HG03439 (cell line): Measurements from ENCODE around the gene COG5.
"Not testable (repeated sequence)": the region's sequence is repeated elsewhere in the genome, so short reads cannot be mapped to it uniquely, and the experiment has no call there.

ENCODE experiments used
- ATAC-seq: cut with Tn5 transposase; IDR thresholded peaks from one replicate; pipeline ENCODE4 v1.9.1; 2021; ENCODE audit warnings: mild to moderate bottlenecking, moderate library complexity; ENCODE audit not compliant: unreplicated experiment

COG5 gene

DNA sequence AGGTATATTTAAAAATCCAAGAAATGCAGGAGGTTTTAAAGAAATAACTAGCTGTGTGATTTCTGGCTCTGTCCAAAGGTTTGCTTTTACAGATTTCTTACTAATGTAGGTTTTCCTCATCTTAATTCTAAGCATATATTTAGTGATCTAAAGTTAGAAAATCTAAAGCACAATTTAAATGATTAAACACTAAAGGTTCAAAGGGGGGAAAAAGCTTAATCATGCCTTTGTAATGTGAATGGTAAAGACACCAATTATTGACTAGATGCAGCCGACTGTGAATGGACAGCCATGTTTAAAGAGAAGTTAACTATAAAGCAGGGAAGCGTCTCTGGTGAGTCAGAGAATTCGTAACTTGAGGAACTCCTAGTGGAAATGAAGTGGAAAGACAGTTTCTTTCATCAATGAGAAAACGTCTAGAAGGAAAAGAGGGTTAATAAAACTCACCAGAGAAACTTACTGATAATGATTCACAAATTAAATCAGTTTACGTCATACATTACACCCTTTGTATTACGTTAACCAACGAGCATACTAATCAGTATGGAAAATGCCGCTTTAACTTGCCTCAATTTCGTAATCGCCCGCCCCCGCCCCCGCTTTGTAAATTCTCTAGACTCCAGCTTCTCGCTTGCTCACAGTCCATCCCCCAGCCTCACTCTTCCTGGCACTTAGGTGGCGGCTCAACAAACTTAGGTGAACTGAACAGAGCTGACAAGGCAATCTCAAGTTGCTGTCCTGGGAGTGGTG, 396.1 kb downstream of the COG5 start:
- ATAC-seq: no peak

DNA sequence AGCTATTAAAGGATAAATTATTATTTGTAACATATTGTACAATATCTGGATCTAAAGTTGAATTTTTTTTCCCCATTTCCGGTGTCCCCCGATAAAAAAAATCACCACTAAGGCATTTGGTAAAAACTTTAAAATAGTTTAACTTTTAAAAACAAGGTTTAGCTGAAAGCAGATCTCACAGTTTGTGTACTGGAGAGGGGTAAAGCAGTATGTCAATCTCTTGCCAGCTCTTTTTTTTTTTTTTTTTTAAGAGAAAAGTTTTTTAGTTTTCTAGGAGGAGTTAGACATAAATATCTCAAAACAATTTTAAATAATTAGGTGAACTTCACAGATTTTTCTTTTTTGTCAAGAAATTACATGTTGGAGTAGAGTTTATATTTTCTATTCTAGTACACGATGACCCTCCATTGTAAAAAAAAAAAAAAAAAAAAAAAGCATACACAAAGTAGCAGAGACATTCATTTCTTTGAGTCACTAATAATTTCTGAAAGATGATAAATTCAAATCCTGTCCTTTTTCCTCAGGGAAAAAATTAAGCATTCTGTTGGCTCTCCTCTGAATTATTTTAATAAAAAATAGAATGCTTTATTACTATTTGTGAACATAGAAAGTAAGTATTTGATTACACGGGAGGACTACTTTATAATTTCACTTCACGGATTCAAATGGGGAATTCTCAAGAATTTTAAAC, 396.8 kb downstream of the COG5 start:
- ATAC-seq: no peak

DNA sequence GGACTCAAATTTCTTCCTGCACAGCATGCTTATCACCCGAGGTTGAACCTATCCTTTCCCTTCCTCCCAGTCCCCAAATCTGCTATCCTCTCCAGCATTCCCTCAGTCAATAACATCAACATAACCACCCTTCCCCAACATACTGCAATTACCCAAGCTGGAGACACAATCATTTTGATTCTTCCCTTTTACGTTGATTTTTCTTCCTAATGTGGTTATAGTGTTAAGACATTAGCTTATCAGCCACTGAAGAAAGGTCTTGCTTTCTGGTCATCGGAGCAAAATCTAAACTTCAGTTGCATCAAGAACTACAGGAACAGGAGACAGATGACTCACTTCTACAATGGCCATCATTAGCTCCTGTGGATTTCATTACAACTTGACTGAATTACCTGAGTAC, 398.4 kb downstream of the COG5 start:
- no peak for ATAC-seq

DNA sequence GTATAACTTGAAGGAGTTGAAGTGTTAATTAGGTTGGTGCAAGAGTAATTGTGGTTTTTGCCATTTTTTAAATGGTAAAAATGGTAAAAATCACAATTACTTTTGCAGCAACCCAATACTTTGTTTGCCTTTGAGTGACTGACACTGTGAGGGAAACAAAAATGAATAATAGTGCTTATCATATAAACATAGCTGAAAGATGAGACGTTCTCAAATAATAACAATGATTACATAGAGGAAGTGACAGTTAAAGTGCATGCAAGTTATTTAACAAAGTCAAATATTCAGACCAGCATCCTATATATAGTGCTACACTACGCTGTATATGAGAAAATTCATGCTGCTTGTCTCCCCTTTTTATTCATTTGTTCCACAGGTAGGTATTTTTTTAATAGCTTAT, 399.6 kb downstream of the COG5 start:
- no peak for ATAC-seq

DNA sequence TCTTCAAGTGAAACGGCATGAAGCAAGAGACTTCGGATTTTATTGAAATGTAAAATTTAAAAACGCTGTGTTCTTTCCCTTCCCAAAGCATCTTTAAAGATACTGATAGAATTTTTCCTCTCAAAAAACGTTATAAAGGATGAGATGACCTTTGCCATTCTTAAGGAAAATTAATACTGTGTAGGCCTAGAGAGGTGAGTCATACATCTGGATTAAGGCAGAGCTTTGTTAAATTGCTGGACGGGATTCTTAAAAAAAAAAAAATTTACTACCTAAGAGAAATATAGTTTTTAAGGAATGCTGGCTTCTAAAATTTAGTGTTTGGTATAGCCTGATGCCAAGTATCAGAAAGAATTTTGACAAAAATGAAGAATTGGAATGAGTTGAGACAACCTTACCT, 401.2 kb downstream of the COG5 start:
- no peak for ATAC-seq

DNA sequence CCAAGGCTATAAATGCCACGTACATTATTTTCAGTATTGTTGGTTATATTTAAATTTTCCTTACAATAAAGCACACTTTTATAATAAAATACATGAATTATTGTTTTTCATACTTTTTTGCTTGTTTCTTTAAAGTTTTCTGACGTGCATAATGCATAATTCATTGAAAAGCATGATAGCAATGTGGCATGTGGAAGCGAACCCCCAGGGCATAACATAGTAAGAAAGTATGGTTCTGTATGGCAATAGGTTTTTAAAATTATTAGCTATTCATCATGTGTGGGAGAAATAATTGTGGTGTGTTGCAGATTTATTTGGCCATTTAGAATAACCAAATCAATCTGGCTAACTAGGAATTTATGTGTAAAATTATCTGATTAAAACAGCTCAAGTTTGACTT, 402.3 kb downstream of the COG5 start:
- ATAC-seq: no peak

DNA sequence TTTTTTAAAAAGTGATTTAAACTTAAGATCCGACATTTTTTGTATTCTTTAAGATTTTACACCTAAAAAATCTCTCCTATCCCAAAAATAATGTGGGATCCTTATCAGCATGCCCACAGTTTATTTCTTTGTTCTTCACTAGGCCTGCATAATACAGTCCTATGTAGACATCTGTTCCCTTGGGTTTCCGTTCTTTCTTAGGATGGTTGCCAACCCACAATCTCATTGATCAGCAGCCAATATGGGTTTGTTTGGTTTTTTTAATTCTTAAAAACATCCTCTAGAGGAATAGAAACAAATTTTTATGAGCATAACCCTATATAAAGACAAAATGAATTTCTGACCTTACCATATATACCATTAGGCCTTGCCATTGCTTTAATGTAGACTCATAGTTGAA, 403.3 kb downstream of the COG5 start:
- ATAC-seq: no peak

DNA sequence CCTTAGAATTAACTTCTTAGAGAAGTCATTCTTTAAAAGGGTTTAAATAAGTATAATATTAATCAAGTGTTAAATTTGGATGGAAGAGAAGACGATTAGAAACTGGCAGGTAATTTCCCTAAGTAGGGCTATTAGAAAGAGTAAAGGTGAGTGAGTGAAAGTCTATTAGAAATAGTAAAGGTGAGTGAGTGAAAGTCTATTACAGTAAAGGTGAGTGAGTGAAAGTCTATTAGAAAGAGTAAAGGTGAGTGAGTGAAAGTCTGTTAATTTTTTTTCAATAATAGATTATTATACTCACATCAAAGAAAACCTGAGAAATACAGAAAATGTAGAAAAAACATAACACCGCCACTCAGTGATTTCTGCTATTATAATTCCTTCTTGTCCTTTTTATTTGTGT, 405.7 kb downstream of the COG5 start:
- no peak for ATAC-seq

DNA sequence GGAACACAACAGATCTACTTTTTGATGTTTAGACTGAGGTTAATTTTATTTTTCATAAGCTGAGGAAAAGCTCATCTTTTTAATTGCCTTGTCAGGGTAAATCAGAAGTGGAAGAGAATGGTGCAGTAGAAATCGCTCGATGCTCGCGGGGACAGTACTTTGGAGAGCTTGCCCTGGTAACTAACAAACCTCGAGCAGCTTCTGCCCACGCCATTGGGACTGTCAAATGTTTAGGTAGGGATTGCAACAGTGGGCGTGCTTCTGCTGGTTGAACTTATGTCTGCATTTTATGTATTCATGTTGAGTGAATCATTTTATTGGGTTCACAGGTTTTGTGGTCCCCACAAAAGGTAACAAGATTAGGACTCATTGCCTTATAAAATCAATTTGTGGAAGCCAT, 406.6 kb downstream of the COG5 start:
- ATAC-seq: no peak

DNA sequence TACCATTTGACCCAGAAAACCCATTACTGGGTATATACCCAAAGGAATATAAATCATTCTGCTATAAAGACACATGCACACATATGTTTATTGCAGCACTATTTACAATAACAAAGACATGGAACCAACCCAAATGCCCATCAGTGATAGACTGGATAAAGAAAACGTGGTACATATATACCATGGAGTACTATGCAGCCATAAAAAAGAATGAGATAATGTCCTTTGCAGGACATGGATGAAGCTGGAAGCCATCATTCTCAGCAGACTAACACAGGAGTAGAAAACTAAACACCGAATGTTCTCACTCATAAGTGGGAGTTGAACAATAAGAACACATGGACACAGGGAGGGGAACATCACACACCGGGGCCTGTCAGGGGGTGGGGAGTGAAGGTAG, 408.0 kb downstream of the COG5 start:
- ATAC-seq: not testable (repeated sequence)

DNA sequence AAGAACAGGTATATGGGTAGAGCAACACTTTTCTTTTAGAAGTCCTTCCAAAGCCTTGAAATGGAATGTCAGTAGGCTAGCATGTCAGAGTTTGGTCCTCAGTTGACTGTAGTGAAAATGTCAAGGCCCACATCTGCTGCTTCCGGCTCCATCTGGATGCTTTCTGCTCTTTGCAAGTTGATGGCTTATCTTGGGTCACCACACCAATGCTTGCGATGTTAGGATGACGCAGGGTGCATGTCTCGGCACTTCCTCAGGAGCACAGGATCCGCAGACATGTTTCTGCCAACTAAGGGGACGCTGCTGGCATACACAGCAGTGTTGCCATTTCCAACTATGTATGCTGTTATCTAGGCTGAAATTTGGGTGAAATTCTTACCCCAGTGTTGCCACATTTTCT, 408.9 kb downstream of the COG5 start:
- no peak for ATAC-seq

DNA sequence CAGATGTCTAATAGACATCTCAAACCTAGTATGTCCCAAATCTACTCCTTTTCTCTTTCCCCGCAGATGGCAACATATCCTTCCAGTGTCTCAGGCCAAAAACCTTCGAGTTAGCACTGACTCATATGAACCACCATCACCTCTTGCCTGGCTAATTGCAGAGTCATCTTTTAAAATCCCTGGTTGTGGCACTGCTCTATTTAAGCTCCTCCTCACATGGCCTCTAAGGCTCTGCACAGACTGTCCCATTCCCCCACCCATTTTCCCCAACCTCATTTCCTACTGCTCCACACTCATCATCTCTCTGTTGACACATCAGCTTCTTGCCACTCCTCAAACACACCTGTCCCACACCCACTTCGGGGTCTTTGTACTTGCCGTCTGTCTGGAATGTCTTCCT, 411.7 kb downstream of the COG5 start:
- ATAC-seq: no peak
